AG08395 (cell line): ENCODE data around the gene ADM5.

ENCODE experiments used
- DNase-seq: peaks from one replicate; pipeline ENCODE4 v3.0.0; 2012; ENCODE audit warnings: mixed read lengths, low spot score

Gene ADM5, protein sequence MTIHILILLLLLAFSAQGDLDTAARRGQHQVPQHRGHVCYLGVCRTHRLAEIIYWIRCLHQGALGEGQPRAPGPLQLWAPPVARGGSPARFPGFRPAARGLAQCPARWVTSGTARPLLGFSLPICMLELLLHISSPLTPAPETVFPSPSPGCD

DNA sequence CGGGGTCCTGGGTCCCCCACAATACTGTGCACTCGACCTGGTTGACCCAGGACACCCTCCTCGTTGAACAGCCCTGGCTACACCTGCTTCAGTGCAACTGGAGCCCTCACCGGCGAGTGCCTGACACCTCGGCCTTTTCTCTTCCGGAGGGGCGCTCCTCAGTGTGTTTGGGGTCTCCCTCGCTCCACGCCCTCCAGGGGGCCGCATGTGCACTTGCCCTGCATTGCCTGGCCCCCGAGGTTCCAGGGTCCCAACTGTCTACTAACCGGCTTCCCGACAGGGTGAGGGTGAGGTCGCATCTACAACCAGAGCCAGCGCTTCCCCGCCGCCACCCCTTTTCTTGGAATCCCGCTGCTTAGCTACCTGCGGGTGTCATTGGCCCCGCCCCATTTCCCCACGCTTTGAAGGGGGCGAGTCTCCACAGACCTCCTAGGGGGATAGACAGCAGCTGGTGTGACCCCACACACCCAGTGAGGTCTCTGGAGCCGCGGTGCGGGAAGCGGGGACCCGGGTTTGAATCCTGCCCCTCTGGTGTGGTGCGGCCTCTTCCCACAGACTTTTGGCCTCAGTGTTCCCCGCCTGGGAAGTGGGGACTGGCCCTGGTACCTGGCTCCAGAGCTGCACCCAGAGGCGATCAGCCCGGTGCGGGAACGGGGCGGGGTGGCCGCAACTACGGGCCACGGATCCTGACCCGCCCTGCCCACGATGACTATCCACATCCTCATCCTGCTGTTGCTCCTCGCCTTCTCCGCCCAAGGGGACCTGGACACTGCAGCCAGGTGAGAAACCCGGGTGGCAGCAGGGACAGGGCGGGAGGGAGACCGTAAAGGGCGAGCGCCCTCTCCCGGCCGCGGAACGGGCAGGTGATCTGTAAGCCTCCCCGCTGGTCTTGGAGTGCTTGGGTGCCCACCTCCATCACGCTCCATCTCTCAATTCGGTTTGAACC, at the start of gene ADM5:
Gene ADM5, plus strand, starts transcription at position 462 of the 946 bp plus-strand sequence. Its CDS starts 244 bp downstream, at position 706.
- DNase-seq = peak; percentile 25

DNA sequence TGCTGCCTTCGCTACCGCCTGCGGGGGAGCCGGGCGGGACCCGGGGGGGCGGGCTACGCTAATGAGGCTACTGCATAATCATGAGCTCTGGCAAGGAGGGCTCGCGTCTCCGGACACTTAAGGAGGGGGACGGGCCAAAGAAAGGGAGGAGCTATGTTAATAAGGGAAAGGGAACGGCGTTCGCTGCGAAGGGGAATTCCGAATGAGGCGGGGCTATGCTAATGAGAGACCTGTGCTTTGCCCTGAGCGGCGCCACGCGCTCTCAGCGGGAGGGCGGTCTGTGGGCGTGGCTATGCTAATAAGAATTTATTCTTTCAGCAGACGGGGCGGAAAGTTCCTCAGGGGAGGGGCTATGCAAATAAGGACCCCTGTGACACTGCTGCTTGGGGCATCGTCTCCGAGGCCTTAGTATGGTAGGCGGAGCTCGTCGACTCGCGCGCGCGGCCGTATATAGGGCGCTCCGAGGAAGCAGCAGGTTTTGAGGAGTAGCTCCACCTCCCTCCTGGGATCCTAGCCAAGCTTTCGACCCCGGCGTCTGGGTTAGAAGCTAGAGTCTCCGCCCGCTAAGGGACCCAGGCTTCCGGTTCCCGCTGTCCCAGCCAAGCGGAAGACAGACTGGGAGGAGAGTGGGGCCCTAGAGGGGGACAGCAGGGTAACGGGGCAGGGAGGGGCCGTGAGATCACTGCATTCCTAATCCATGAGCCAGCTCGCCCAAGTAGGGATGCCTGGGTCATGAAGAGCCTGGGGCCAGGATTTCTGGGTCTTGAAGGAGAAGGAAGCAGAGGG, 49.1 kb upstream of the ADM5 start, which contains the start of gene RRAS:
Gene RRAS, minus strand, starts transcription at position 31 of the 786 bp plus-strand sequence. CDS start 45 bp downstream, outside the sequence.
- peak; percentile 97 for DNase-seq

- peak; percentile 98 for DNase-seq
Observed at GRCh38 chr19:49641688-49642491, 47.5 kb upstream of the ADM5 start, which contains the start of gene SCAF1. Gene SCAF1 (plus strand): TSS chr19:49642209. CDS start chr19:49645027, 2,818 bp downstream.

GRCh38 chr19:49642492-49643035, 46.8 kb upstream of the ADM5 start:
- DNase-seq = no peak

- no peak for DNase-seq
Observed at GRCh38 chr19:49643466-49643865, 45.9 kb upstream of the ADM5 start.

GRCh38 chr19:49645592-49645991, 43.8 kb upstream of the ADM5 start:
- no peak for DNase-seq

- no peak for DNase-seq
Observed at GRCh38 chr19:49645995-49646394, 43.4 kb upstream of the ADM5 start.

- DNase-seq = no peak
Observed at GRCh38 chr19:49646586-49646985, 42.8 kb upstream of the ADM5 start.

- DNase-seq = no peak
Observed at GRCh38 chr19:49651029-49651819, 38.2 kb upstream of the ADM5 start.

GRCh38 chr19:49651820-49652550, 37.4 kb upstream of the ADM5 start:
- DNase-seq = no peak

DNA sequence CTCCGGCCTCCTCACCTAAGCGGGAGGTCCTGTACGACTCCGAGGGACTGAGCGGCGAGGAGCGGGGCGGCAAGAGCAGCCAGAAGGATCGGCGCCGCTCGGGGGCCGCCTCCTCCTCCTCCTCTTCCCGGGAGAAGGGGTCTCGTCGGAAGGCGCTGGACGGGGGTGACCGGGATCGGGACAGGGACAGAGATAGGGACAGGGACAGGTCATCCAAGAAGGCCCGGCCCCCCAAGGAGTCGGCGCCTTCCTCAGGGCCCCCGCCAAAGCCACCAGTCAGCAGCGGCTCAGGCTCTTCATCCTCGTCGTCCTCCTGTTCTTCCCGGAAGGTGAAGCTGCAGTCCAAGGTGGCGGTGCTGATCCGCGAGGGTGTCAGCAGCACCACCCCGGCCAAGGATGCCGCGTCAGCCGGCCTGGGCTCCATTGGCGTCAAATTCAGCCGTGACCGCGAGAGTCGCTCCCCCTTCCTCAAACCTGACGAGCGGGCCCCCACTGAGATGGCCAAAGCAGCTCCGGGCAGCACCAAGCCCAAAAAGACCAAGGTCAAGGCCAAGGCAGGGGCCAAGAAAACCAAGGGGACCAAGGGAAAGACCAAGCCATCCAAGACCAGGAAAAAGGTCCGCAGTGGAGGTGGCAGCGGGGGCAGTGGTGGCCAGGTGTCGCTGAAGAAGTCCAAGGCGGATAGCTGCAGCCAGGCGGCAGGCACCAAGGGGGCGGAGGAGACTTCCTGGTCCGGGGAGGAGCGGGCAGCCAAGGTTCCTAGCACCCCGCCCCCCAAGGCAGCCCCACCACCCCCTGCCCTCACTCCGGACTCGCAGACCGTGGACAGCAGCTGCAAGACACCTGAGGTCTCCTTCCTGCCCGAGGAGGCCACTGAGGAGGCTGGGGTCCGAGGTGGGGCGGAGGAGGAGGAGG, 36.6 kb upstream of the ADM5 start:
- DNase-seq = no peak

GRCh38 chr19:49653466-49653806, 36.0 kb upstream of the ADM5 start:
- DNase-seq = no peak

- DNase-seq = no peak
Observed at GRCh38 chr19:49654581-49654980, 34.8 kb upstream of the ADM5 start.

GRCh38 chr19:49655570-49656455, 33.6 kb upstream of the ADM5 start:
- no peak for DNase-seq

GRCh38 chr19:49656456-49657109, 32.8 kb upstream of the ADM5 start:
- no peak for DNase-seq

DNA sequence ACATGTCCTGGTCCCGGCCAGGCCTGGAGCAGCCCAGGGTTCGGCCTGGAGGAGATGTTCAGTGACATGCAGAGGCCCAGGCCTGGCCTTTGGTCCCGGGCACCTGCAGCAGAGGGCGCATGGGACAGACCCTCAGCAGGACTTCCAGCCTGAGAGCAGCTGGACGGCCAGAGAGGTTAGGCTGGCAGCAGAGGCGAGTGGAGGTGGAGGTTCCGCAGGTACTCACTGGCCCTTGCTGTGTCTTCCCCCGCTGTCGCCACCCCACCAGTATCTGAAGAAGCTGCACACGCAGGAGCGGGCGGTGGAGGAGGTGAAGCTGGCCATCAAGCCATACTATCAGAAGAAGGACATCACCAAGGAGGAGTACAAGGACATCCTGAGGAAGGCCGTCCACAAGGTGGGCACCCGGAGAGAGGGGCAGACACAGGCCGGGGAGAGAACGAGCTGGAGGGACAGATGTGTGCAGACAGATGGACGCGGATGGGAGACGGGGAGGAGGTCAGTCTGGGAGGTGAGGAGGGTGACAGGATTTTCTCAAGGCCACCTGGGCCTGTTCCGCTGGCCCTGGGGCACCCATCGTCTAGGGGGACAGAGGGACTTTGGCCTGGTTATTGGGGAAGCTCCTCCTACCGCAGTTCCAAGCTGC, 31.8 kb upstream of the ADM5 start:
- DNase-seq = no peak

GRCh38 chr19:49658139-49658517, 31.3 kb upstream of the ADM5 start:
- DNase-seq = no peak
